GM12892 (cell line): ENCODE measurements around the gene ARHGAP29.

Source experiments
- DNase-seq: peaks from one replicate; pipeline ENCODE4 v3.0.0; 2011; ENCODE audit not compliant: insufficient read length
- FAIRE-seq: peaks from 2 replicates; lab custom pipeline; 2011; peaks lifted over from hg19 to GRCh38; lab: Jason Lieb, UNC
- POLR2A ChIP-seq: IDR thresholded peaks from 2 replicates; pipeline ENCODE4 v1.6.1; 2011; ENCODE audit warnings: low read depth, low read length, control low read depth
- POLR2AphosphoS5 ChIP-seq: IDR thresholded peaks from 2 replicates; pipeline ENCODE4 v1.6.1; 2011; ENCODE audit warnings: low read depth, low read length, control low read depth
- TAF1 ChIP-seq: IDR thresholded peaks from 2 replicates; pipeline ENCODE4 v1.6.1; 2011; ENCODE audit warnings: low read depth, mild to moderate bottlenecking, control low read depth, low read length, borderline replicate concordance

ARHGAP29 gene

DNA sequence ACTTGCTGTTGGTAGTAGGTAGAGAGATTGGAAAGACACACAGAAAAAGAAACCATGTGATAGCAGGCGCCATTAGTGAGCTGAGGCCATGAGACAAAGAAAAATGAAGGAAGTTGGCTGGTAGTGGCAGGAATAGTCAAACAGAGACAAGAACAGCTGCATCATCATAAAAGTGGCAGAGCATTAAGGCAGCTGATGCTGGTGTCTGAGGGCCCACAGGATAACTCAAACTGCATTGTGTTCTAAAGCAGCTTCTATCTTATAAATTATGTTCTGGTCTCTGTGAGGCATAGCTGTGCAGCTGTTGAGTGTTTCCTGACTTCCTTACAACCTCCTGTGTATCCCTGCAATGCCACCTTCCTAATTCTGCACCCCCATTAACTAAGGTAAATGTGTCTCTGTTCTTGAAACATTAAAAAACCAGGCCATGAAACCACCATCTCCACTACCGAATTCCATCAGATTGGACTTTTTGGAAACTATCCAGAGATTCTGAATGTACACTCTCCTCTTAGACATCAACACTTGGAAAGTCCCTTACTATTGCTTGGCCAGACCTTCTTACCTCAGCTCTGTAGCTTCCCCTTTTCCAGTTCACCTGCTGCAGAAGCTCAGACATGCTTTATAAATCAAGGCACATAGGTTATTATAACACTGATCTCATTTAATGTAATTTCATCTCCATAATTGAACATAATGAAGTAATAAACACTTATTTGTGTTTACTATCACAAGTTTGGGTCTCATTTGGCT lies 23.4 kb upstream of the ARHGAP29 start:
- no peak for DNase-seq
- FAIRE-seq = no peak
- TF ChIP-seq POLR2AphosphoS5 (no peak), TAF1 (no peak), POLR2A (no peak)

DNA sequence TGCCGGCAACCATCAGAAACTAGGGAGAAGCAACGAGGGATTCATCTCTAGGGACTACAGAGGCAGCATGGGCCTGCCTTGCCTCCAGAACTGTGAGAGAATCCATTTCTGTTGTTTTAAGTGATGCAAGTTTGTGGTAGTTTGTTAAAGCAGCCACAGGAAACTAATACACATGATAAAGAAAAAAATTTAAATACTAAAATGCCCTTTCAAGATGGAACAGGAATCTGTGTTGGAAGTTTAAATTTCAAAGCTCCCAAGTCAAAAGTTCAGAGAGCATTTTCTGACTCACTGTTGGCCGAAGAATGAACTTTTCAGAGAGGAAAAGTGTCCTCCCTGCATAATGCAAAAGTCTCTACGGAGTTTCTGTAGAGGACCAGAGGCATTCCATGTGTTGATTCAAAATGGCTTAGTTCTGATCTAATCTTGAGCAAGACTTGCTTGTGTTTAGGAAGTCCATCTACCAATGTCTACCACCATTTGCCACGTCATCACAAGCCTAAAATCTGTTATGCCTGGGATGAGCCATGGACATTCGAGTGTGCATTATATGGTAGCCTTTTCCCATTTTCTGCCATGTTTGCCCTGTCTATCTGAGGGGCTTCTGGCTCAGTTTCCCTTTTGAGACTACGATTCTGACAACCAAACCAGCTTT lies 22.4 kb upstream of the ARHGAP29 start:
- no peak for DNase-seq
- TF ChIP-seq POLR2A (no peak), POLR2AphosphoS5 (no peak), TAF1 (no peak)
- no peak for FAIRE-seq

DNA sequence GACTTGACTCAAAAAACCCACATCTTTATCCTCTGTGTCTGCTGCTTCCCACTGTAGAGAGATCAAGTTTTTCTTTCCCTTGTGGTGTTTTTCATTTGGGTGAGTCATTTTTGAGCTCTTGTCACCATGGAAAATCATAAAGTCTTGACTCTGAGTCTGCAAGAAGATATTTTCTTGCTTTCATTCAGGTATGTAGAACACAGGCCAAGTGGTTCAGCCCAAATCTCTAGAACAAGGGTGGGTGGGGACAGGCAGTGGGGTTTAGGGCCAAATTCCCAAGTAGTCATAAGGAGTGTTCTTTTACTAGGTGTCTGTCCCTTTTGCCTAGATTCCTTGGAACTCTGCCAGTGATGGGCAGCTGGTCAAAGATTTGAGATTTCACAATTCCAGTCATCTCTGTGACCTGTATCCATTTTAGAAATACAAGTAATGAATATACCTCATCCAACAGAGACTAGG lies 21.5 kb upstream of the ARHGAP29 start:
- TF ChIP-seq POLR2A = no peak
- no peak for TF ChIP-seq POLR2AphosphoS5
- no peak for TF ChIP-seq TAF1
- FAIRE-seq (no peak), DNase-seq (no peak)

DNA sequence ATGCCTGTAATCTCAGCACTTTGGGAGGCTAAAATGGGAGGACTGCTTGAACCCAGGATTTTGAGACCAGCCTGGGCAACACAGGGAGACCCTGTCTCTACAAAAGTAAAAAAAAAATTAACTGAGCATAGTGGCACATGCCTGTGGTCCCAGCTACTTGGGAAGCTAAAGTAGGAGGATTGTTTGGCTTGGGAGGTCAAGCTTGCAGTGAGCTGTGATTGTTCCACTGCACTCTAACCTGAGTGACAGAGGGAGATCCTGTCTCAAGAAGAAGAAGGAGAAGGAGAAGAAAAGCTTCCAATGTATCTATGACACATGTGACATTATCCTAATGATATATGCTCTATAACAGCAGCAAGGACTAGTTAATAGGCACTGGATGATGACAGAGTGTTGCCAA lies 20.1 kb upstream of the ARHGAP29 start:
- FAIRE-seq (no peak), DNase-seq (no peak)
- TF ChIP-seq TAF1 = no peak
- no peak for TF ChIP-seq POLR2A
- TF ChIP-seq POLR2AphosphoS5 = no peak

DNA sequence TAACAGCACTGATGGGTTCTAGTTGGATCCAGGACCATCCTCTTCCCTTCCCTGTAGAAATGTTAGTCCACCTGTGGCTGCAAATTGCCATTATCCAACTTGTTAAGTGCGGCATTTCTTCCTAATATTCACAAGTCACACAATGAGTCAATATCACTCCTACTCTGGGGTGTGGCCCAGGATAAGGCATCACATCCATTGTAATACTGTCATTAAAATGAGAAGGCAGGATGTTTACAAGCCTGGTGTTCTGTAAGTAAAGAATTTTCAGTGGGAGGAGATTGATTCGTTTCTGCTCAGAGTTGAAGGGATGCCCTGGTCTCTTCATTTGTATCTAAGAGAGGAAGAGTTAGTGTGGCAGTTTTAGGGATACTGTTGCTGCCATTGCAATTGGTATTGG lies 18.1 kb upstream of the ARHGAP29 start:
- DNase-seq = no peak
- TF ChIP-seq POLR2AphosphoS5 (no peak), TAF1 (no peak), POLR2A (no peak)
- no peak for FAIRE-seq

DNA sequence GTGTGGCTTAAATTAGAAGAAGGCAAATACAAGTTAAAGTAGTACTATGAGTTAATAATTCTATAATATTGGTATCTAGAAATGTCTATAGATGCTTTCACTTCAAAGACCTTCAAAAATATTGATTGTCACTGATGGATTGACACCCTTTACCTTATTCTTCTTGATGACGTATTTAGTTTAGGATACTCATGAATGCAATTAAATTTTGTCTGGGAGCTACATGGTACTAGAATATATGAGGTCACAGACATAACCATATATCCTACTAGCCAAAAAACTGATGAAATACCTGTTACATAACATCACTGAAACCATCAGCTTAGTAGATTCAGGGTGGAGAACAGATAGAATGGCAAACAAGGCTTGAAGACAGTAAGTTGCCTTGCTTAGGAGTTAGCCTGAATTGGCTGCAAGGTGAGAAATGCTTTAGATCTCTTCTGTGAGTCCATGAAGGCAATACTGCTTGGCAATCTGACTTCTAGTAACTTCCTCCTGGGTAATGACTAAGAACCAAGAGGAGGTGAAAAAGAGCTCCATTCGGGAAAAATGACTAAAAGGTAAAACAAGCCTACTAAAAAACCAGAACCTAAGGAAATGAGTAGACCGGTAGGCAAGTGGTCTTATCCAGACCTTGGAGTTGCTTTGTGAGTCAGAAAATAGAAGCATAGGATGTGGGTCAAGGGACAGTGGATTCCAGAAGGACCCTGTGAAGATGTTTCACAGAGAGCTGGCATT lies 16.9 kb upstream of the ARHGAP29 start:
- TF ChIP-seq POLR2A (no peak), POLR2AphosphoS5 (no peak), TAF1 (no peak)
- FAIRE-seq (no peak), DNase-seq (no peak)

DNA sequence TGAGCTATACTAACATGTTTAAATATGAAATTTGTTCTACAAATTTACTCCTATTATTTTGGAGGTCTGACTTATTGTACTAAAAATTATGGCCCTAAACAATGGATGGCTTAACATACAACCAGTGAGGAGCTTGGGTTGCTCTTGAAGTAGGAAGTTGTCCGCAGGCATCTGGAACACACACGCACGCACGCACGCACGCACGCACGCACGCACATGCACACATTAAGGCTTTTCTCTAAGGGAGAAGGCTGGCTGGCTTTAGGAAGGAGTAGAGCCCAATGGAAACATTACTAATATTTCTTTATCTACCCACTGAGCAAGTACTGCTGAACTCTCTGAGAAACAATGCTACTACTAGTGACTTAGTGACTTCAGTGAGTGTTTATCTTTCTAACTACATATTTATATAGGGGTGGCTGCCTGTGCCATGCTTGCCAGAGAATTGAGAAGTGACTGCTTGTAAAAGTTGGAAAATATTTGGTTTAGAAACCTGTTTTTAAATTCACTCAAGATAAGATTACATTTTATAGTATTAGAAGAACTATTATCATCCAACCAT lies 16.2 kb upstream of the ARHGAP29 start:
- TF ChIP-seq TAF1 (no peak), POLR2AphosphoS5 (no peak)
- no peak for DNase-seq
- FAIRE-seq = no peak

DNA sequence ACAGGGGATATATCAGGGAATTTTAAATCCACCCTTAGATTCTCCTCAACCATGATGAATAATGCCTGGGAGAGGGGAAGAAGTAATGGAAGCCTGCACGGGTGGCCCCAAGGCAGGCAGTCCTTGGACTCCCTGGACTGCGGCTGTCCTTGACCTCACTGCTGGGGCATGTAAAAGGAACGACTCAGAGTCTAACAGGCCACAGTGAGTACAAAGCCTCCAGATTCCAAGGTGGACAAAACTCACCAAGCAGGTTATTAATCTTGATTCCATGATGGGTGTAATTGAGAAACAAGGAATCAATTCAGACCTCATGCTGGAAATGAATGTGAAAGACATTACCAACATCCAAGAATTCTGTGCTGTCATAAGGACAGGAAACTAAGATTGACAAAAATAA lies 13.0 kb upstream of the ARHGAP29 start:
- no peak for FAIRE-seq
- TF ChIP-seq POLR2AphosphoS5 = no peak
- no peak for TF ChIP-seq TAF1
- TF ChIP-seq POLR2A = no peak

DNA sequence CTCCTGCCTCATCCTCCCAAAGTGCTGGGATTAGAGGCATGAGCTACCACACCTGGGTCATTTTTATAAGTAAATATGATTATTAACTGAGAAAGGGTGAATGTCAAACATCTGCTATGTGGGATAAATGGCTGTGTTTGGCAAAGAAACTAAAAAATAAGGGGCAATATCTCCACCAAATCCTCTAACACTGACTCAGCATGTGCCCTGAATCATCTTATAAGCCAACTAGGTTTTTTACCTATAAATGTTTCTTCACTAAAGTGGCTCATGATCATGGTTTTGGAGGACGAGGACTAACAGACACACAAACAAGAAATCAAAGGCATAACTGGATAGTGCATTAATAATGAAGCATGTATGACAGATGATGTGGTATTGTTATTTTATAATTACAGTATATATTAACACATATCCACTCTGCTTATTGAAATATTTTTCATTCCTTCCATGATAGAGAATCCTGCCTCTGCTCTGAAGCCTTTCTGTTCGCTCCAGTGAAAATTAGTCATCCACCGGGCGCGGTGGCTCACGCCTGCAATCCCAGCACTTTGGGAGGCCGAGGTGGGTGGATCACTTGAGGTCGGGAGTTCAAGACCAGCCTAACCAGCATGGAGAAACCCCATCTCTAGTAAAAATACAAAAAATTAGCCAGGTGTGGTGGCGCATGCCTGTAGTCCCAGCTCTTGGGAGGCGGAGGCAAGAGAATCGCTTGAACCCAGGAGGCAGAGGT lies 11.7 kb upstream of the ARHGAP29 start:
- TF ChIP-seq TAF1 (no peak), POLR2A (no peak), POLR2AphosphoS5 (no peak)
- DNase-seq (no peak), FAIRE-seq (no peak)

More for the DNA sequence above, 13.0 kb upstream of the ARHGAP29 start:
- no peak for DNase-seq

DNA sequence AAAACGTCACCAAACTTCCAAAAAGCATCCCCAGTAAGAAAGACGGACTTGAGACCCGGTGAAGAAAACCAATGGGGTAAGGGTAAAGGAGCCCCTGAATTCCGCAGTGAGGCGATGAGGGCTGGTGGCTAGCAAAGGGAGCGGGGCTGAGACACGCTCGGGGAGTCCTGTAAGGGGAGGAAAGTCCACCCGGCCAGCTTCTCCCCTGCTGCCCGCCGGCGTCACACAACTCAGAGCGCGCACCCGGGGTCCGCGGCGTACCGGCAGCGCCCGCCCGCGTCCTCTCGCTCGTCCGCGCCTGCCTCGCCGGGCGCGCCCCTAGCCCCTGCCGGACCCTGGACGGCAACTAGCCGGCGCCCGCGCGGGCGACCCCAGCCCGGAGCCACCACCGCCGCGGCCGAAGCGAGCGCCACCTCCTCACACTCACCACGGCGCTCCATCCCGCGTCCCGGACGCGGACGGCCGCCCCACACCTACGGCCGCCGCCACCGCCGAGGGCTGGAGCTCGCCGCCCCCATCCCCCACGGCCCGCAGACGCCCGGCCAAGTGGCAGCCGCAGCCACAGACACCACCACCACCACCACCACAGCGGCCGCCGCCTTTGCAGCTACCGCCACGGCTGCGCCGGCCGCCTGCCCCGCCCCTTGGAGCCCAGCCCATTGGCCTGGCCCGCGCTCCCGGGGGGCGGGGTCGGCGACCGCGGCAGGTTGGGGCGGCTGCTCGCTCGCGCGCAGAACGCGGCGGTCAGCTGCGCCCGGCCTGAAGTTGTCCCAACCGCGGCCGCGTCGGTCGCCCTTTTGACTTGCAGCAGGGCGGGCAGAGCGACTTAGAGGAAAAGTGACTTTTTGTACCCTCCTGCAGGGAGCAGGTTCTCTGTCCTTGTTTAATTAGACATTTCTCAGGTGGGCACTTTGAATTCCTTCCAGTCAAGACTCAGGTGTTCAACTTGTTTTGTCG lies 10.0 kb upstream of the ARHGAP29 start:
- TF ChIP-seq TAF1 (no peak), POLR2AphosphoS5 (no peak), POLR2A (no peak)
- DNase-seq = peak; percentile 49
- peak; percentile 74 for FAIRE-seq

DNA sequence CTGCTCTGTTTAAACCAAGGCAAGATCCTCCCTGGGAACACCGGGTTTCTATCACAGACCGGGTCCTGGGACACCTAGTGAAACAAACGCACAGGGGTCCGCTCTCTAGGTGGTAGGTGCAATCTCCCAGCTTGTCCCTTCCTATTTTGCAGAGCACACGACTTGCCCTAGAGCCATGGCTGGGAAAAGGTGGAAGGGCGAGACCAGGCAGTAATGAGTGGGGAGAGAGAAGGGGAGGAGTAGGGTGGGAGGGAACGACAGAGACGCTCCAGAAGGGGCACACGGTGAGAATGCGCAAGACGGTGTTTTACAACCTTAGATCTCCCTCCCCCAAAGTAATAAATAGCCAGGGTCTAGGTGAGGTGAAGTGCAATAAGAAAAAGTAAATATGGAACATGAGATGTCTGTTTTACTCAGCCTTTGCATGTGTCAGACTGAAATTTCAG lies 9.3 kb upstream of the ARHGAP29 start:
- FAIRE-seq (no peak), DNase-seq (no peak)
- TF ChIP-seq POLR2A (no peak), TAF1 (no peak), POLR2AphosphoS5 (no peak)
